NT2/D1 (cell line): ENCODE measurements around the gene KMT2A.

Experiments used
- SUZ12 ChIP-seq: IDR thresholded peaks from 2 replicates; pipeline ENCODE4 v1.6.1; 2011; ENCODE audit not compliant: insufficient read length, insufficient read depth; ENCODE audit errors: extremely low read depth
- YY1 ChIP-seq: IDR thresholded peaks from 2 replicates; pipeline ENCODE4 v1.6.1; 2011; ENCODE audit not compliant: insufficient read length, insufficient read depth
- ZNF274 ChIP-seq: IDR thresholded peaks from 2 replicates; pipeline ENCODE4 v1.6.1; 2011; ENCODE audit warnings: mild to moderate bottlenecking, low read depth, low read length

DNA sequence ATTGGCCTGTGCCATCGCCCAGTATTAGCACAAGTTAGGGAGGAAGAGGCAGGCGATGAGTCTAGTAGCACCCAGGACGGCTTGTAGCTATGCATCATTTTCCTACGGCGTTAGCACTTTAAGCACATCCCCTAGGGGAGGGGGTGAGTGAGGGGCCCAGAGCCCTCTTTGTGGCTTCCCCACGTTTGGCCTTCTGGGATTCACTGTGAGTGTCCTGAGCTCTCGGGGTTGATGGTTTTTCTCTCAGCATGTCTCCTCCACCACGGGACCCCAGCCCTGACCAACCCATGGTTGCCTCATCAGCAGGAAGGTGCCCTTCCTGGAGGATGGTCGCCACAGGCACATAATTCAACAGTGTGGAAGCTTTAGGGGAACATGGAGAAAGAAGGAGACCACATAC, 99.0 kb downstream of the KMT2A start:
- no peak for TF ChIP-seq ZNF274
- no peak for TF ChIP-seq YY1
- no peak for TF ChIP-seq SUZ12
